ENCODE data around the gene CHKB.
"Not testable (repeated sequence)": the region's sequence is repeated elsewhere in the genome, so short reads cannot be mapped to it uniquely, and the experiment has no call there.

GRCh38 chr22:50608058-50608840 is 25.6 kb upstream of the CHKB start:
- TF ChIP-seq EZH2 (IDR thresholded peaks at IDR 0.05); POLR2AphosphoS5 (IDR thresholded peaks at IDR 0.05; ENCODE audit: borderline replicate concordance, low read depth, low read length); FOXP2 (optimal IDR thresholded peaks at IDR 0.05; ENCODE audit: control extremely low read depth, extremely low read length, insufficient read depth): not testable (repeated sequence)

Data from SK-N-MC (cell line).